ENCODE measurements around the gene JAML. TPM values are rescaled to one million over a fixed set of nuclear protein-coding genes. Genes with fewer than 3 reads are reported as not detected.

Gene JAML
- not detected in 2 replicates for total RNA-seq

GRCh38 chr11:118224511-118225188 is at the start of gene JAML:
TSS of gene JAML (minus strand) at chr11:118225011. CDS start at chr11:118214866, 10,145 bp downstream.

GRCh38 chr11:118263695-118264568 is 39.1 kb upstream of the JAML start, which contains the start of gene MPZL2:
TSS of gene MPZL2 (minus strand) at chr11:118264297. CDS start at chr11:118264153, 144 bp downstream.

GRCh38 chr11:118251858-118252652 is 27.2 kb upstream of the JAML start, which contains the start of gene MPZL3:
TSS of gene MPZL3 (minus strand) at chr11:118252365. CDS start at chr11:118252294, 71 bp downstream.

GRCh38 chr11:118175993-118176777 is 48.6 kb downstream of the JAML start, which contains the start of gene SCN2B:
TSS of gene SCN2B (minus strand) at chr11:118176639. CDS start at chr11:118176431, 208 bp downstream.

GRCh38 chr11:118152552-118153471 is 72.0 kb downstream of the JAML start, which contains the start of gene SCN4B:
TSS of gene SCN4B (minus strand) at chr11:118152823. CDS start at chr11:118152673, 150 bp downstream.

Other genes with a start within 250 kb of the JAML start
- 0.54 TPM in 1 of 2 replicates, not detected in the other for gene IL10RA, start 238.6 kb downstream of the JAML start, total RNA-seq
- gene TMPRSS4, start 147.9 kb downstream of the JAML start, total RNA-seq, result not detected in 2 replicates
- gene SMIM35, start 138.0 kb downstream of the JAML start, total RNA-seq, result not detected in 2 replicates
- not detected in 2 replicates for gene SCN4B, start 72.2 kb downstream of the JAML start, total RNA-seq
- gene SCN2B, start 48.4 kb downstream of the JAML start, total RNA-seq, result not detected in 2 replicates
- 7.3 and 8.4 TPM in 2 replicates for gene MPZL3, start 27.4 kb upstream of the JAML start, total RNA-seq
- 129 and 135 TPM in 2 replicates for gene MPZL2, start 39.3 kb upstream of the JAML start, total RNA-seq
- not detected in 2 replicates for gene CD3E, start 79.7 kb upstream of the JAML start, total RNA-seq
- not detected in 2 replicates for gene CD3D, start 117.7 kb upstream of the JAML start, total RNA-seq
- not detected in 2 replicates for gene CD3G, start 119.3 kb upstream of the JAML start, total RNA-seq
- gene UBE4A, start 134.6 kb upstream of the JAML start, total RNA-seq, result 38.5 and 40.2 TPM in 2 replicates
- 56.3 and 64.4 TPM in 2 replicates for gene ATP5MG, start 176.6 kb upstream of the JAML start, total RNA-seq
- gene KMT2A, start 211.5 kb upstream of the JAML start, total RNA-seq, result 18.0 and 22.1 TPM in 2 replicates

Measured in mammary microvascular endothelial cell (primary cell).